ENCODE data around the gene PARD3B. TPM values are rescaled to one million over a fixed set of nuclear protein-coding genes. Genes with fewer than 3 reads are reported as not detected.

Gene PARD3B
- total RNA-seq, 1 donor from 2014 or later: 18.4 TPM

- no peak for TF ChIP-seq CTCF (conservative IDR thresholded peaks at IDR 0.05)
- Mint-ChIP-seq H3K4me1 (no peaks in the 10 kb centered on the region), H3K4me3 (no peak overlapping the region), H3K9me3 (peaks cover 12% of the 10 kb centered on the region), H3K27me3 (ENCODE audit: low read depth) (no peaks in the 10 kb centered on the region), H3K36me3 (ENCODE audit: low read depth) (peaks cover 10% of the 10 kb centered on the region), H3K27ac (ENCODE audit: unreplicated experiment) (no peak overlapping the region)
- no peak for DNase-seq (ENCODE audit: low read depth, low spot score)
Measured at GRCh38 chr2:204799791-204800190, 254.5 kb downstream of the PARD3B start.

GRCh38 chr2:204808494-204808893 lies 263.2 kb downstream of the PARD3B start:
- no peaks in the 10 kb centered on the region for H3K27me3 Mint-ChIP-seq (ENCODE audit: low read depth)
- no peaks in the 10 kb centered on the region for H3K4me1 Mint-ChIP-seq
- peaks cover 16% of the 10 kb centered on the region for H3K9me3 Mint-ChIP-seq
- no peak overlapping the region for H3K27ac Mint-ChIP-seq (ENCODE audit: unreplicated experiment)
- no peak overlapping the region for H3K4me3 Mint-ChIP-seq
- TF ChIP-seq CTCF (conservative IDR thresholded peaks at IDR 0.05): no peak
- no peak for DNase-seq (ENCODE audit: low read depth, low spot score)
- H3K36me3 Mint-ChIP-seq (ENCODE audit: low read depth): peaks cover 41% of the 10 kb centered on the region

DNA sequence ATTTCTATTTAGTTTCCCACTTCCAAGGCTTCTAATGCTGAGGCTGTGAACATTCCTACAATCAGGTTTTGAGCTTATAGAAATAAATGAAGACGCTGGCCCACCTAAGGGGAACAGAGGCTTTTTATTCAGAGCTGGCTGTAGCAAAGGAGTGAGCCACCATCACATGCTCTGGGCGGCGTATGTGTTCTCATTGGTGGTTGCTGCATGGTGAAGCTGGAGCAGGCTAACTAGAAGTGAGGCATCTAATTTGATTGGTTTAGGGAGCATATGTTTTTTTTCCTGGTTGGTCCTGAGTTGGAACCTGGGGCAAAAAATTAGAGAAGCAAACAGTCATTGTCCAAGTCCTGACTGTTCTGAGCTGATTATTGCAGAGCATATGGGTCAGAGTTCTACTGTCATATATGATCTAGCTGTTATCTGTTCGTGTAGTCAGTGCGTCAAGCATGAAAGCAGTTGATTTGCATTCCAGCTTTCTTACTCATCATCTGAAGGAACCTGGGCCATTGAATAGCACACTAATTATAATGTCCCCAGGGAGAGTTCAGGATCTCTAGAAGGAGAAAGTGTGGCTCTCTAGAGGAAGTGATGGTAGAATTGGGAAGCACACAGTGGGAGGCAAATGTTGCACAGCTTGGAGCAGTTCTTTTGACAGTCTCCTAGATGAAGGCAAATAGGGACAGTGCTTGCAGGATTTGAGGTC lies 279.6 kb downstream of the PARD3B start:
- Mint-ChIP-seq H3K27ac (ENCODE audit: unreplicated experiment) (no peak overlapping the region), H3K4me1 (peaks cover 6% of the 10 kb centered on the region), H3K9me3 (peaks cover 10% of the 10 kb centered on the region), H3K27me3 (ENCODE audit: low read depth) (no peaks in the 10 kb centered on the region), H3K36me3 (ENCODE audit: low read depth) (peaks cover 11% of the 10 kb centered on the region), H3K4me3 (no peak overlapping the region)
- no peak for TF ChIP-seq CTCF (conservative IDR thresholded peaks at IDR 0.05)
- DNase-seq (ENCODE audit: low read depth, low spot score): no peak

DNA sequence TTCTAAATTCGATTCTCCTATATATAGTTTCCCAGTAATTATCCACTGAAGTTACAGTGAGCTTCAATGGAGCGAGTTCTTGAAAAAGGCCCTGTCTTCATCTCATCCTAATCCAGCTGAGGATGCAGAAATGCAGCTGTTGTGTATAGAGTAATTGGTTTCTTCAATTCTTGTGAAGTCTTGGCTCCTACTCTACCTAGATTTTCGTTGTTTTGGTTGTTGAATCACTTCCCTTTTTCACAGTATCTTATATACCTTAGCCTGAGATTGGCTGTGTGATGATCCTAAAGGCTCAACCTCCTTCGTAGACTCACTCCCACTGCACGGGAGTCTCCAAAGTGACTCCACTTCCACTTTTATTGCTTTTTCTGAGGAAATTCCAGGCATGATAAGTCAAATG lies 280.4 kb downstream of the PARD3B start:
- Mint-ChIP-seq H3K36me3 (ENCODE audit: low read depth) (peaks cover 13% of the 10 kb centered on the region), H3K9me3 (peaks cover 13% of the 10 kb centered on the region), H3K4me1 (peaks cover 6% of the 10 kb centered on the region), H3K27ac (ENCODE audit: unreplicated experiment) (no peak overlapping the region), H3K4me3 (no peak overlapping the region), H3K27me3 (ENCODE audit: low read depth) (no peaks in the 10 kb centered on the region)
- no peak for DNase-seq (ENCODE audit: low read depth, low spot score)
- no peak for TF ChIP-seq CTCF (conservative IDR thresholded peaks at IDR 0.05)

GRCh38 chr2:204827701-204828590 lies 282.7 kb downstream of the PARD3B start:
- Mint-ChIP-seq H3K27ac (ENCODE audit: unreplicated experiment) (no peak overlapping the region), H3K9me3 (peaks cover 7% of the 10 kb centered on the region), H3K27me3 (ENCODE audit: low read depth) (no peaks in the 10 kb centered on the region), H3K36me3 (ENCODE audit: low read depth) (peaks cover 5% of the 10 kb centered on the region), H3K4me1 (peaks cover 6% of the 10 kb centered on the region), H3K4me3 (no peak overlapping the region)
- DNase-seq (ENCODE audit: low read depth, low spot score): no peak
- no peak for TF ChIP-seq CTCF (conservative IDR thresholded peaks at IDR 0.05)

All from neural crest cell (in vitro differentiated cells).